KBM-7 (cell line): ENCODE data around the gene KLHL8.
A peak's percentile ranks its signal among the peaks of the same experiment; 100 is the strongest.
"Not testable (repeated sequence)": the region's sequence is repeated elsewhere in the genome, so short reads cannot be mapped to it uniquely, and the experiment has no call there.

Source experiments
- DNase-seq: peaks from one replicate; pipeline ENCODE4 v3.0.0-alpha.2; 2015
- in situ Hi-C: fragments of 300-500 bp; cut with MboI; formaldehyde crosslinking; loops from 2 replicates; pipeline ENCODE4 v1.14.3; 2020; ENCODE audit warnings: low sequenced_read_pairs, low pct_unique_long_range_greater_than_20kb, mixed read lengths

Gene KLHL8

DNA sequence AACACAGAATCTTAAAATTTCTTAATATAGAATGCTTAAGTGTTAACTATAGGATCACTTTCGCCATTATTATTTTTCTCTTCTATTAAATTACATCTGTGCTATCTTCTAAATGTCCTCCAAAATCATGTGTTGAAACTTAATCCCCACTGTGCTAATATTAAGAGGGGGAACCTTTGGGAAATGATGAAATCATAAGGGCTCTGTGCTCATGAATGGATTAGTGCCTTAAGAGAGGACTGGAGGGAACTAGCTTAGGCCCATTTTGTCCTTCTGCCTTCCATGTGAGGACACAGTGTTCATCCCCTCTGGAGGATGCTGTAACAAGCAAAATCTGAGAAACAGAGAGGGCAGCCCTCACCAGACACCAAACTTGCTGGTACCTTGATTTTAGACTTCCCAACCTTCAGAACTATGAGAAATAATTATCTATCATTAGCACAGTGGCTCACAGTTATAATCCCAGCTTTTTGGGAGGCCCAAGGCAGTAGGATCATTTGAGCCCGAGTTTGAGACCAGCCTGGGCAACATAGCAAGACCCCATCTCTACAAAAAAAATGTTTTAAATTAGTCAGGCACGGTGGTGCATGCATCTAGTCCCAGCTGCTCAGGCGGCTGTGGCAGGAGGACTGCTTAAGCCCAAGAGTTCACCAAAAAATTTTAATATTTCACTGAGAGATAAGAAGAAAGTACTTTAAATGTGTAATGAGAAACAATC, 26.3 kb downstream of the KLHL8 start:
- in situ Hi-C loops, result no loop called here
- DNase-seq, result no peak

DNA sequence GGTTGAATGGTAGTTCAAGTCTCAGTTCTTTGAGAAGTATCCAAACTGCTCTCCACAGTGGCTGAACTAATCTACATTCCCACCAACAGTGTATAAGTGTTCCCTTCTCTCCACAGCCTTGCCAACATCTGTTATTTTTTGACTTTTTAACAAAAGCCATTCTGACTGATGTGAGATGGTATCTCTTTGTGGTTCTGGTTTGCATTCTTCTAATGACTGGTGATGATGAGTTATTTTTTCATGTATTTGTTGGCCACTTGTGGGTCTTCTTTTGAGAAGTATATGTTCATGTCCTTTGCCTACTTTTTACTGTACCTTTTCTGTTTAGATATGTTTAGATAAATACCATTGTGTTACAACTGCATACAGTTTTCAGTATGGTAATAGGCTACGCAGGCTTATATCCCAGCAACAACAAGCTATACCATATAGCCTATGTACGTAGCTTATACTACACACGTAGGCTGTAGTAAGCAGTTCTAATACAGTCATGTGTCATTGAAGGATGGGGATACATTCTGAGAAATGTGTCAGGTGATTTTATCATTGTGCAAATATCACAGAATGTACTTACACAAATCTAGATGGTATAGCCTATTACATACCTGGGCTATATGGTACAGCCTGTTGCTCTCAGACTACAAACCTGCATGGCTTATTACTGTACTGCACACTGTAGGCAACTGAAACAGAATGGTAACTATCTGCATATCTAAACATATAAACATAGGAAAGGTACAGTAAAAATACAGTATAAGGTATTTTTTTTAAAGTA, 28.1 kb downstream of the KLHL8 start:
- in situ Hi-C loops, result no loop called here
- DNase-seq, result no peak

DNA sequence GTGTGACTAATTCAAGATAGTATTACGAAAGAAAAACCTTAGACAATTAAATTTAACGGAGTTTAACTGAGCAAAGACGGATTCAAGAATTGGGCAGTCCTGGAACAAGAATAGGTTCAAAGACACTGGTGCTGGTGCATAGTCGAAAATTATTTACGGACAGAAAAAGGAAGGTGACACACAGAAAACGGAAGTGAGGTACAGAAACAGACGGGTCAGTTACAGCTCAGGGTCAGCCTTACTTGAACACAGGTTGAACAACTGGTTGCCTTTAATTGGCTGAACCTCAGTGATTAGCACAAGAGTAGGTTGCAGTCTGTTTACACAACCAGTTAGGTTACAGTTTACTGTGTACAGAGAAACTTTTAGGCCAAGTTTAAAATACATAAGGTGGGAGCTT, 31.5 kb downstream of the KLHL8 start:
- peak; percentile 25 for DNase-seq
- in situ Hi-C loops, result no loop called here

DNA sequence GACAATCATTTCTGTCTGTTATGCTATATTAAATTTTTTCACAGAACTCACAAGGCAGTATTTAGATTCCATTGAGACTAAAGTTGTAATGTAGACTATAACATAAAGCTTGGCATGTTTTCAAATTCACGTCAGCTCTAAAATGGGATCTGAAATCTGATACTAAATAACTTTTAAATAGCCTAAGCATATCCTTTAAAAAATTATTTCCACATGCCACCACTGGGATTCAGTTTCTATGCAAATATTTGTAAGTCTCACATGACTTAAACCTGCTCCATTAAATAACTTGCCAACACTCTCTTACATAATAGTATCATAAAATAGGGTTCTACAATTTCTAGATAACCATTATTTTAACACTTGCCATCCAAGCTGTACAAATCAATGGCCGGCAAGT, 32.4 kb downstream of the KLHL8 start:
- in situ Hi-C loops, result no loop called here
- DNase-seq, result no peak

DNA sequence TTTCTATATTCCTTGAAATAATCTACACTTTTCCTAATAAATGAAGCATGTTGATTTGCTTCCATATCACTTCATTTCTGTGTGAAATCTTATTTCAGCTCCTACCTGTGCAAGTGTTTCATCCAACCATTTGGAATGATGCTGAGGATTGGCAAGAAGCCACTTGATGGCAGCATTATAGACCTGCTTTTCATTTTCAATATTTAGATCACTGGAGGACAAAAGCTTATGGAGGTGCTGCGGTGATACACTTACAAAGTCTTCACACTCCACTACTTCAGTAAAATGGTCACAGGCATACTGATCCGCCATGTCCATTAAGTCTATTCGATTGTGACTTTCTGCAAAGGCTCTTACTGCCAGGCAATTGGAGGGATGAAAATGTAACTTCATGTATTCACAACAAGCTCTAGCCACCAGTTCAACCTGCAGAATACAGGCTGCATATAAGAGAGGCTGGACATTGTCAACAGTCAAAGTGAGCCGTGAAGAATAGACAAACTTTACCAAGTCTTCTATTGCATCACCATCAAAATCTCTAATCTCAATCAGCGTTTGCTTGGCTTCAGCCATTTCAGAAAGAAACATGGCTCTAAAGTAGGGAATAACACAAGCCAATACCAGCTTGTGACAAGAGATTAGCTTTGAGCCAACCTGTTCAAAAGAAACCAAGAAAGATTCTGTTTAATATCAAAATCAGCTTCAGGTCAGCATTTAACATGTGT, 35.1 kb downstream of the KLHL8 start:
- in situ Hi-C loops, result no loop called here

DNA sequence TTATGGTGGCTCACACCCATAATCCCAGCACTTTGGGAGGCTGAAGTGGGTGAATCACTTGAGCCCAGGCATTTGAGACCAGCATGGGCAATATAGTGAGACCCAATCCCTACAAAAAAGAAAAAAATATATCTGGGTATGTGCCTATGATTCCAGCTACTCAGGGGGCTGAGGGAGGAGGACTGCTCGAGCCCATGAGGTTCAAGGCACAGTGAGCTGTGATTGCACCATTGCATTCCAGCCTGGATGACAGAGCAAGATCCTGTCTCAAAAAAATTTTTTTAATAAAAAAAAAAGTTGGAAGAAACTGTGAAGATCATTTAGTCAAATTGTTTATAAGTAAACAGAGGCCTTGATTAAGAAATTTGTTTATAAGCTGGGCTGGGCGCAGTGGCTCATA, 39.7 kb downstream of the KLHL8 start:
- DNase-seq, result no peak
- in situ Hi-C loops, result no loop called here

More for the DNA sequence above, 35.1 kb downstream of the KLHL8 start:
- DNase-seq, result no peak

DNA sequence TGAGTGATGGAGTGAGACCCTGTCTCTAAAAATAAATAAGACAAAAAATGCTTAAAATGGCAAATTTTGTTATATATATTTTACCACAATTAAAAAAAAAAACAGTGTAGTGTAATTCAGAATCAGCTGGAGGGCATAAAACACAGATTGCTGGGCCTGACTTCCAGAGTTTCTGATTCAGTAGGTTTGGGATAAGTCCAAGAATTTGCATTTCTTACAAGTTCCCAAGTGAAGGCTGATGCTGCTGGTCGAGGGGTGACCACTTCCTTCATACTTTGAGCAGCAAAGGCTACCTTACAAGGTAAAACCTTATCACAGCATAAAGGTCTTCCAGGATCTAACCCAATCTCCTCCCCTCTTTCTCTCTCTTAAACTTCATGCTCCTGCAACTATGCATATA, 40.7 kb downstream of the KLHL8 start:
- in situ Hi-C loops, result no loop called here
- no peak for DNase-seq

DNA sequence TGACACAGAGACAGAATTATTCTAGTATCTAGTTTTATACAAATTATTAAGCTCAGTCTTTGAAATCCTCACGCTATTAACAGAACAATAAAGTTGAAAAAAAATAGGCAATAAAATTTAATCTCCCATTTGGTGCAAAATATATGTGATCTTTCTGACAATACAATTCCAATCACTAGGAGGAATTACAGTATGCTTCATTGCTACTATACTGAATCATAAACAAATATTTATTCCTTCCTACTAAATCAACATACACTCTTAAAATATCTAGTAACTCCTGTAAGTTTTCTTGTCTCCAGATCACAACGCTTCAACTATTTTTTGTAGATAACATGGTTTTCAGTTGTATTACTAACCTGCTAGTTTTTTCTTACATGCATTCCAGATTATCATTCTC, 45.7 kb downstream of the KLHL8 start:
- no peak for DNase-seq
- in situ Hi-C loops, result no loop called here

DNA sequence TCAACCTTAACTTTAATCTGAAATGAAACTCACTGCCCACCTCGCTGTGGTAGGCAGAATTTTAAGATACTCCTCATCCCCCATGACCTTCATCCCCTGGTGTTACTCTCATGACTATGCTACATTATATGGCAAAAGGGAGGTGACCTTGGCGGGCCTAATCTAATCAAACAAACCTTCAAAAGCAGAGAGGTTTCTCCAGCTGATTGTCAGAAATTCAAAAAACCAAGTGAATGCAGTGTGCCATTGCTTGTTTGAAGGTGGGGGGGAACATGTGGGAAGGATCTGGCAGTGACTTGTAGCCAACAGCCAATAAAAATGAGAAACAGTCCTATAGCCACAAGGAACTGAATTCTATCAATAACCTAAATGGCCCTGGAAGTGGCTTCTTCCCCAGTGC, 48.5 kb downstream of the KLHL8 start:
- in situ Hi-C loops, result no loop called here
- DNase-seq, result no peak

DNA sequence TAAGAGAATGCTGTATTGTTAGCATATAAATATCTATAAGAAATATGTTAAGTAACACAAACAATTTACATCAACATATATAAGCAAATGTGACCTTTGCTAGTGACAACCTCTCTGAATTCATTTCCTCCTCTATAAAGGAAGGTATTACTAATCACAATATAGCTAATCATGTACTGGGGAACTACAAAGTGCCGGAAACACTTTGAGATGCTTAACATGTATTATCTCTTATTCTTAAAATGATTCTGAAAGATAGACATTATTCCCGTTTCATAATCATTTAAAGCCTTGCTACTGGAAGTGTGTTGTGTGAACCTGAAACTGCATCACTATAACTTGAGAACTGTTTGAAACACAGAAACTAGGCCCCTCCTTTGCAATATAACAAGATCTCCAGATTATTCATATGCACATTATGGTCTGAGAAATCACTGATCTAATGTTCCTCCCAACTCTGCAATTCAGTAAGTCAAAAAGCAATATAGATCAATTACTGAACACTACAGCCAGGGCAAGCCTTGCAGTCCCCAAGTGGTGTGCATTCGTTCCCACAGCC, 54.0 kb downstream of the KLHL8 start:
- in situ Hi-C loops, result no loop called here
- DNase-seq, result no peak

DNA sequence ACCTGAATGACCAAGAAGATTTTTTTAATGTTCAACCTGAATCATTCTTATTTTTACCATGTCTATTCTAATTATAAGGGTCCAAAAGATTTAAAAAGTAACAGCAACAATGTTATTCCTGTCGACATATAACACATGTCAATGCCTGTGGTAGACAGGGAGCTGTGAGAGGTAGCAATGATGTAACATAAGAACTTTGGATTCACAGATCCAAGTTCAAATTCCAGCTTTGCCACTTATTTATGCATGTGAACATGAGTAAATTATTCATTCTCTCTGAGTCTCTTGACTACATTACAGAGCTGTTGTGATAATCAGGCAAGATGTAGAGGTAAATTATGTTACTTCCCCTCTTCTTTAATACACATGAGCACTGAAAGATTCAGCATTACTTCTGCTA, 54.5 kb downstream of the KLHL8 start:
- no peak for DNase-seq
- in situ Hi-C loops, result no loop called here

DNA sequence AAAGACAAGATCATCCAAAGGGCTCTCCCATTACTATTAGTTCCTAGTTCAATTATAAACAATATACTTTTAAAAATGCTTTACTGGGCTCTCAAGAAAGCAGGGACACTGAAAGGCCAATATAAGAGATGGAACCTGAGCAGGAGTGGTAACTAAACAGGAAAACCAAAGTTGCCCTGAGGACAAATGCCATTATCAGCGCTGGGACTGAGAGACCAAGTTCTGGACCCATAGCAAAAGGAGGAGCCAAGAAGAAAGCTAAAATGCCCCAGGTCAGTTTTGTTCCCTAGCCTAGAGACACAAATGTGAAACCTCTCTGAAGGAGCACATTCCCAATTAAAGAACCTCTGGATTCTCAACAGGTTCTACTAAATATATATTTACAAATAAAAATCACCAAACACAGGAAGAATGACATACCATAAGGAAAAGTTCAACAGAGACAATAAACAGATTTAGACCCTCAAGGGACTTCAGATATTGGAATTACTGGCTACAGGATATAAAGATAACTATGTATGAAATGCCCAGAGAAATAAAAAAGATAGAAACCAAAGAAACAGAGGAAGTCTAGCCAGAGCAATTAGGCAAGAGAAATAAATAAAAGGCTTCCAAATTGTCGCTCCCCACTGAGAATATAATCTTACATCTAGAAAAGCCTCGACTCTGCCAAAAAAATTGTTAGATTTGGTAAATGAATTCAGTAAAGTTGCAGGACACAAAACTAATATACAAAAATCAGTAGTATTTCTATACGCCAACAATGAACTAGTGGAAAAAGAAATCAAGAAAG, 67.1 kb downstream of the KLHL8 start:
- in situ Hi-C loops, result no loop called here
- DNase-seq, result no peak

DNA sequence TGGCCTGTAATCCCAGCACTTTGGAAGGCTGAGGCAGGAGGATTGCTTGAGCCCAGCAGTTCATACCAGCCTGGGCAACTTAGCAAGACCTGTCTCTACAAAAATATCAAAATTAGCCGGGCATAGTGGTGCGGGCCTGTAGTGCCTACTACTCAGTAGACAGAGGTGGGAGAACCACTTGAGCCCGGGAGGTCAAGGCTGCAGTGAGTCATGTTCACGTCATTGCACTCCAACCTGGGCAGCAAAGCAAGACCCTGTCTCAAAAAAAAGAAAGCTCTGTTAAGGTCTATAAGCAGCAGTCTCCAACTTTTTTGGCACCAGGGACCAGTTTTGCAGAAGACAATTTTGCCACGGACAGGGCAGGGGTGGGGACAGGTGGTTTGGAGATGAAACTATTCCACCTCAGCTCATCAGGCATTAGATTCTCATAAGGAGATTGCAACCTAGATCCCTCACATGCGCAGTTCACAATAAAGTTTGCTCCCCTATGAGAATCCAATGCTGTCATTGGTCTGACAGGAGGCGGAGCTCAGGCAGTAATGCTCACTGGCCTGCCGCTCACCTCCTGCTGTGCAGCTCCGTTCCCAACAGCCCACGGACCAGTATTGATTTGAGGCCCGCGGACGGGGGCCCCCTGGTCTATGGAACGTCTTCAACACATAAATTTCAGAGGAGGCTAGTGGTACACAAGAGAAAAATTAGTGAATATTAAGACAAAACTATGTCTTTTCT, 67.9 kb downstream of the KLHL8 start:
- in situ Hi-C loops, result no loop called here
- no peak for DNase-seq

DNA sequence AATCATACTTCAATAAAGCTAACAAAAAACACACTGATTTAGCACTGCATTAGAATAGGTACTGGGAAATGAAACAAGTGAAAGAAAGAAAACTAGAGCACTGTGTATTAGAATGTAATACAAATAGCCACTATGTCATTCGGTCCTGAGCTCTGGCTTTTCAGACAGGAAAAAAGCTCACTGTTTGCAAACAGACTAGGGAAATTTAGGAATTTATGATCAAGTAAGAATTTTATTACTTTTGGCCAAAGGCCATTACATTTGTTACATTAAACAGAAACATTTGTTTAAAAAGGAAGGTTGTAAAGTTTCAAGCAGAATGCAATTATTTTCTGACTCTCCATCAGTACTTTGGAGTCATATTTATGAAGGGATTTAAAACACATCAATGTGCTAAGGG, 68.7 kb downstream of the KLHL8 start:
- DNase-seq, result no peak
- in situ Hi-C loops, result no loop called here

DNA sequence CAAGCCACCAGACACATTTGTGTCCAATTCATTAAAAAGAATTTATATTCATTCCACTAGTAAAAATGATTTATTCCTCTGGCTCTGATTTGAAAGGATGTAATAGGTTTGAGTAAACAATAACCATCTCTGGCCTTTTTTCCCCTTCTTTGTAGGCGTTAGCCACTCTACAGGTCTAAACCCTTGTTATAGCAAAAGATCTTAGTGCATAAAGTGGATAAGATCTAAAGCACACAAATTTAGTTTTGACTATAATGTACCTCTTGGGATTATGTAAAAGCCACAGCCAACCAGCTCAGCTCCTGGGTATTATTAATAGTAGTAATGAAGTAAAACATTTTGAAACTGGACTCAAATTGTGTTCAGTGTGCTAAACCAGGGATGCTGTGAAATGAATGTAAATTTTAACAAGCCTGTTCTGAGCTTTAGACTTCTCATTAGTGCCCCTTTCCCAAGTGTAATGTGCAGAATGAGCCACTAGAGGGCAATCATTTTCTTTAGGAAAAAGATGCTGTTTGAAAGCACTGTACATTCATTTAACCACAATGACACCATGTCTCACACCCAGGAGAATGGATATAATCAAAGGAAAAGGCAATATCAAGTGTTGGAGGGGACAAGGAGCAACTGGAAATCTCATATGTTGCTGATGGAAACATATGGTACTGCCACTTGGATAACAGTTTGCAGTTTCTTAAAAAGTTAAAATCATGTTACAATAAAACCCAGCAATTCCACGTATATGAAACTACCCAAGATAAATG, 69.7 kb downstream of the KLHL8 start:
- in situ Hi-C loops, result no loop called here
- peak; percentile 84 for DNase-seq

DNA sequence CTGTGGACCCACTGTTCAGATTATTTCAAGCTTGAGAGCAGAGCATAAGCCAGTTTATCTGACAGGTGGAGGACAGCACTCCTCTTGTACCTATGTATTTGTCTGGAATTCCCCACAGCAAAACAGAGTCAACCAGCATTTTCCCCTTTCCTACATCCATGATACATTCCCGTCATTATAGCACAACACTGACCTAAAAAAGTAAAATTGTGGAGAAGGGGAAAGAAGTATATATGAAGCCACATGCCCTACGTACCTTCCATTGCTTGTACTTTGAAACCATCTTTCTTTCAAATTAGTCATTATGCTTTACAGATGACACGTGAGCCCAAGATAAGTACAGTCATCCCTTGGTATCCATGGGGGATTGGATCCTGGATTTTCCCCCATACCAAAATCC, 73.3 kb downstream of the KLHL8 start:
- DNase-seq, result no peak
- in situ Hi-C loops, result no loop called here

DNA sequence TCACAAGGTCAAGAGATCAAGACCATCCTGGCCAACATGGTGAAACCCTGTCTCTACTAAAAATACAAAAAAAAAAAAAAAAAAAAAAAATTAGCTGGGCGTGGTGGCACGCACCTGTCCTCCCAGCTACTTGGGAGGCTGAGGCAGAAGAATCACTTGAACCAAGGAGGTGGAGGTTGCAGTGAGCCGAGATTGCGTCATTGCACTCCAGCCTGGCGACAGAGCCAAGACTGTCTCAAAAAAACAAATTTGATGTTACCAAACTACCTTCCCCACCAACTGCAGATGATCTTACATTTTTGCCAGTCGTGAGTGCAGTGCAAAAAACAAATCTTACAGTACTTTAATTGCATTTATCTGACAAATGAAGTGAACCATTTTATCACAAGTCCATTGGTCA, 74.5 kb downstream of the KLHL8 start:
- in situ Hi-C loops, DNase-seq: not testable (repeated sequence)

DNA sequence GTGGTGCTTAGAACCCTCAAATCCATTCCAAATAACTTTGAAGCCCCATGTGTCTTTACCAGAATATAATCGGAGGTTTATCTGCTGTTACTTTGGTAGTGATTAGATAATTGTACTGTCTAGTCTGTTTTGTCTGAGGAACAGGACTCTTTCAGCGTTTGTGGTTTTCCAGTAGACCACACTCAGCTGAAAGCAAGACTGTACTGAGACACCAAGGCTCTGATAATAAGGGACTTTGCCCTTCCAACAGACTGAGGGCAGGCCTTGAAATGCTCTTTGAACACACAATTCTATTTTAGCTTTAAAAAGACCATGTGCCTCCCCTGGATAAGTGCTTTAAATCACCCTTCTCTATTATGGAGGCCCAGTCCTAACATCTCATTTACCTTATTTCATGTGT, 76.1 kb downstream of the KLHL8 start:
- in situ Hi-C loops, result no loop called here
- DNase-seq, result peak; percentile 43
